Measurements from ENCODE around the gene SNAPC1. TPM values are rescaled to one million over a fixed set of nuclear protein-coding genes. Genes with fewer than 3 reads are reported as not detected.

The SNAPC1 gene
- total RNA-seq, 1 experiment from 2014 or later: 18.4 TPM

- Mint-ChIP-seq H3K36me3 (ENCODE audit: insufficient read depth, unreplicated experiment) (no peaks in the 10 kb centered on the region), H3K9me3 (ENCODE audit: unreplicated experiment) (no peaks in the 10 kb centered on the region), H3K4me1 (ENCODE audit: insufficient read depth, unreplicated experiment) (no peaks in the 10 kb centered on the region), H3K4me3 (ENCODE audit: unreplicated experiment) (no peak overlapping the region), H3K27me3 (ENCODE audit: insufficient read depth, unreplicated experiment) (peaks cover 17% of the 10 kb centered on the region), H3K27ac (ENCODE audit: low read depth, unreplicated experiment) (no peak overlapping the region)
- DNase-seq (ENCODE audit: unreplicated experiment): no peak
- no TSS peak for BruUV-seq (replicated peaks)
- intact Hi-C loops (cut with micrococcal nuclease): no loop called here
- CTCF ChIA-PET: interaction anchor here (0.6 to 1.9 kb wide), 3 partner anchors 9 to 24 kb away, joined by 3 to 8 read pairs (median 3); no protein-coding TSS in a partner anchor
- no peak for TF ChIP-seq CTCF (IDR thresholded peaks at IDR 0.05; ENCODE audit: unreplicated experiment)
- POLR2A ChIA-PET: no interaction called here
Measured at GRCh38 chr14:61813096-61813606, 50.9 kb downstream of the SNAPC1 start.

- H3K27me3 Mint-ChIP-seq (ENCODE audit: insufficient read depth, unreplicated experiment): no peaks in the 10 kb centered on the region
- no peak overlapping the region for H3K27ac Mint-ChIP-seq (ENCODE audit: low read depth, unreplicated experiment)
- H3K9me3 Mint-ChIP-seq (ENCODE audit: unreplicated experiment): no peaks in the 10 kb centered on the region
- H3K4me1 Mint-ChIP-seq (ENCODE audit: insufficient read depth, unreplicated experiment): no peaks in the 10 kb centered on the region
- no TSS peak for BruUV-seq (replicated peaks)
- no peaks in the 10 kb centered on the region for H3K36me3 Mint-ChIP-seq (ENCODE audit: insufficient read depth, unreplicated experiment)
- H3K4me3 Mint-ChIP-seq (ENCODE audit: unreplicated experiment): no peak overlapping the region
- DNase-seq (ENCODE audit: unreplicated experiment): no peak
- ChIA-PET POLR2A (interaction anchor here (0.7 kb wide), 1 partner anchor 11 kb away, joined by 3 read pairs; no protein-coding TSS in a partner anchor), CTCF (interaction anchor here (0.9 kb wide), 1 partner anchor 9 kb away, joined by 3 read pairs; no protein-coding TSS in a partner anchor)
- intact Hi-C loops (cut with micrococcal nuclease): no loop called here
- no peak for TF ChIP-seq CTCF (IDR thresholded peaks at IDR 0.05; ENCODE audit: unreplicated experiment)
Measured at GRCh38 chr14:61822458-61822857, 60.2 kb downstream of the SNAPC1 start.

GRCh38 chr14:61832783-61833182 lies 70.6 kb downstream of the SNAPC1 start:
- H3K27ac Mint-ChIP-seq (ENCODE audit: low read depth, unreplicated experiment): no peak overlapping the region
- TF ChIP-seq CTCF (IDR thresholded peaks at IDR 0.05; ENCODE audit: unreplicated experiment): no peak
- H3K4me1 Mint-ChIP-seq (ENCODE audit: insufficient read depth, unreplicated experiment): no peaks in the 10 kb centered on the region
- ChIA-PET CTCF (interaction anchor here (0.6 kb wide), 1 partner anchor 302 kb away, joined by 6 read pairs; no protein-coding TSS in a partner anchor), POLR2A (interaction anchor here (0.6 kb wide), 1 partner anchor 372 kb away, joined by 4 read pairs; no protein-coding TSS in a partner anchor)
- intact Hi-C loops (cut with micrococcal nuclease): no loop called here
- H3K4me3 Mint-ChIP-seq (ENCODE audit: unreplicated experiment): no peak overlapping the region
- no TSS peak for BruUV-seq (replicated peaks)
- no peaks in the 10 kb centered on the region for H3K27me3 Mint-ChIP-seq (ENCODE audit: insufficient read depth, unreplicated experiment)
- no peaks in the 10 kb centered on the region for H3K9me3 Mint-ChIP-seq (ENCODE audit: unreplicated experiment)
- DNase-seq (ENCODE audit: unreplicated experiment): no peak
- no peaks in the 10 kb centered on the region for H3K36me3 Mint-ChIP-seq (ENCODE audit: insufficient read depth, unreplicated experiment)

- no peak overlapping the region for H3K4me3 Mint-ChIP-seq (ENCODE audit: unreplicated experiment)
- ChIA-PET POLR2A (interaction anchor here (0.6 to 1.5 kb wide), 2 partner anchors 72 to 87 kb away, joined by 3 to 6 read pairs; no protein-coding TSS in a partner anchor), CTCF (interaction anchor here (0.5 to 3.3 kb wide), 23 partner anchors 10 to 1427 kb away, joined by 3 to 62 read pairs (median 6); partner anchors contain the start of gene SNAPC1)
- no TSS peak for BruUV-seq (replicated peaks)
- H3K9me3 Mint-ChIP-seq (ENCODE audit: unreplicated experiment): no peaks in the 10 kb centered on the region
- no peaks in the 10 kb centered on the region for H3K4me1 Mint-ChIP-seq (ENCODE audit: insufficient read depth, unreplicated experiment)
- no peak for DNase-seq (ENCODE audit: unreplicated experiment)
- no peaks in the 10 kb centered on the region for H3K27me3 Mint-ChIP-seq (ENCODE audit: insufficient read depth, unreplicated experiment)
- intact Hi-C loops (cut with micrococcal nuclease): loop anchor here (5.0 kb wide), 4 partner anchors 84 to 569 kb away; no protein-coding TSS in a partner anchor
- no peaks in the 10 kb centered on the region for H3K36me3 Mint-ChIP-seq (ENCODE audit: insufficient read depth, unreplicated experiment)
- no peak overlapping the region for H3K27ac Mint-ChIP-seq (ENCODE audit: low read depth, unreplicated experiment)
- TF ChIP-seq CTCF (IDR thresholded peaks at IDR 0.05; ENCODE audit: unreplicated experiment): no peak
Measured at GRCh38 chr14:61836184-61836583, 74.0 kb downstream of the SNAPC1 start.
